WTC11 (cell line): ENCODE data around the gene NELFA.

Source experiments
- CTCF ChIP-seq: fragments of 200-600 bp; IDR thresholded peaks from 2 replicates; pipeline ENCODE4 v1.8.0; 2022; ENCODE audit warnings: antibody characterized with exemption
- ERG ChIP-seq: fragments of 250-450 bp; sonication (Bioruptor Pico); IDR thresholded peaks from 2 replicates; pipeline ENCODE4 v1.8.0; 2021; ENCODE audit warnings: mild to moderate bottlenecking
- SMAD3 ChIP-seq: sonication (generic); formaldehyde crosslinking; IDR thresholded peaks from 2 replicates; pipeline ENCODE4 v1.8.0; 2022; ENCODE audit warnings: missing genetic modification reagents, mild to moderate bottlenecking, borderline replicate concordance
- TP53 ChIP-seq: sonication (generic); formaldehyde crosslinking; IDR thresholded peaks from 2 replicates; pipeline ENCODE4 v1.8.1; 2023; ENCODE audit warnings: mild to moderate bottlenecking, missing genetic modification reagents
- ZNF121 ChIP-seq: sonication (generic); formaldehyde crosslinking; IDR thresholded peaks from 2 replicates; pipeline ENCODE4 v1.8.0; 2023; ENCODE audit warnings: missing genetic modification reagents
- TF ChIP-seq, protein P1 (sequence below): sonication (generic); formaldehyde crosslinking; IDR thresholded peaks from 2 replicates; pipeline ENCODE4 v1.8.1; 2022; ENCODE audit warnings: missing genetic modification reagents, borderline replicate concordance
- TF ChIP-seq, protein P2 (sequence below): sonication (generic); formaldehyde crosslinking; IDR thresholded peaks from 2 replicates; pipeline ENCODE4 v1.8.1; 2023; ENCODE audit warnings: mild to moderate bottlenecking, missing genetic modification reagents
- TF ChIP-seq, protein P3 (sequence below): sonication (generic); formaldehyde crosslinking; IDR thresholded peaks from 2 replicates; pipeline ENCODE4 v1.8.0; 2022; ENCODE audit warnings: mild to moderate bottlenecking, missing genetic modification reagents

- TF ChIP-seq CTCF (no peak), ZNF121 (CRISPR knock-in tag) (no peak), ERG (no peak), TP53 (CRISPR knock-in tag) (no peak), SMAD3 (no peak)
- TF ChIP-seq, protein P1, sequence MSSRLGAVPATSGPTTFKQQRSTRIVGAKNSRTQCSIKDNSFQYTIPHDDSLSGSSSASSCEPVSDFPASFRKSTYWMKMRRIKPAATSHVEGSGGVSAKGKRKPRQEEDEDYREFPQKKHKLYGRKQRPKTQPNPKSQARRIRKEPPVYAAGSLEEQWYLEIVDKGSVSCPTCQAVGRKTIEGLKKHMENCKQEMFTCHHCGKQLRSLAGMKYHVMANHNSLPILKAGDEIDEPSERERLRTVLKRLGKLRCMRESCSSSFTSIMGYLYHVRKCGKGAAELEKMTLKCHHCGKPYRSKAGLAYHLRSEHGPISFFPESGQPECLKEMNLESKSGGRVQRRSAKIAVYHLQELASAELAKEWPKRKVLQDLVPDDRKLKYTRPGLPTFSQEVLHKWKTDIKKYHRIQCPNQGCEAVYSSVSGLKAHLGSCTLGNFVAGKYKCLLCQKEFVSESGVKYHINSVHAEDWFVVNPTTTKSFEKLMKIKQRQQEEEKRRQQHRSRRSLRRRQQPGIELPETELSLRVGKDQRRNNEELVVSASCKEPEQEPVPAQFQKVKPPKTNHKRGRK, result no peak
- TF ChIP-seq, protein P2, sequence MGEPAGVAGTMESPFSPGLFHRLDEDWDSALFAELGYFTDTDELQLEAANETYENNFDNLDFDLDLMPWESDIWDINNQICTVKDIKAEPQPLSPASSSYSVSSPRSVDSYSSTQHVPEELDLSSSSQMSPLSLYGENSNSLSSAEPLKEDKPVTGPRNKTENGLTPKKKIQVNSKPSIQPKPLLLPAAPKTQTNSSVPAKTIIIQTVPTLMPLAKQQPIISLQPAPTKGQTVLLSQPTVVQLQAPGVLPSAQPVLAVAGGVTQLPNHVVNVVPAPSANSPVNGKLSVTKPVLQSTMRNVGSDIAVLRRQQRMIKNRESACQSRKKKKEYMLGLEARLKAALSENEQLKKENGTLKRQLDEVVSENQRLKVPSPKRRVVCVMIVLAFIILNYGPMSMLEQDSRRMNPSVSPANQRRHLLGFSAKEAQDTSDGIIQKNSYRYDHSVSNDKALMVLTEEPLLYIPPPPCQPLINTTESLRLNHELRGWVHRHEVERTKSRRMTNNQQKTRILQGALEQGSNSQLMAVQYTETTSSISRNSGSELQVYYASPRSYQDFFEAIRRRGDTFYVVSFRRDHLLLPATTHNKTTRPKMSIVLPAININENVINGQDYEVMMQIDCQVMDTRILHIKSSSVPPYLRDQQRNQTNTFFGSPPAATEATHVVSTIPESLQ (CRISPR knock-in tag), result no peak
- TF ChIP-seq, protein P3, sequence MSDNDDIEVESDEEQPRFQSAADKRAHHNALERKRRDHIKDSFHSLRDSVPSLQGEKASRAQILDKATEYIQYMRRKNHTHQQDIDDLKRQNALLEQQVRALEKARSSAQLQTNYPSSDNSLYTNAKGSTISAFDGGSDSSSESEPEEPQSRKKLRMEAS, result no peak
Observed at GRCh38 chr4:1989533-1990347, 19.0 kb downstream of the NELFA start.
